Left cardiac atrium (tissue), 4 donors: ENCODE results near the gene MDM2. TPM values are rescaled to one million over a fixed set of nuclear protein-coding genes. Genes with fewer than 3 reads are reported as not detected.

Experiments
- ATAC-seq, 2 donors: fragments of 200-7000 bp; cut with Tn5 transposase; one replicate each; pipeline ENCODE4 v1.9.1; 2020; ENCODE audit warnings: mild to moderate bottlenecking in 2 of 2, moderate library complexity in 2 of 2
- DNase-seq: peaks from one replicate; pipeline ENCODE4 v3.0.0-alpha.2; 2020
- intact Hi-C, 2 donors: fragments of 100-400 bp; cut with DNase I; formaldehyde crosslinking; loops; one replicate each; pipeline versions ENCODE4 v1.14.1 to v1.15.1; 2022 to 2023
- total RNA-seq, 2 donors: library from RNA; stranded (reverse); fragmentation: NEBNext Ultra II Directional; extraction: Animal tissue kit (Norgen Biotek cat#: 25700); gene quantifications; one replicate each; pipeline ENCODE4 v1.2.1, GENCODE V29; 2021
- donor health status: DM: no; HTN: yes; CAD: no.
- donor health status: DM: no; HTN: yes; CAD: no; lungs with severe emphysema.
- donor health status: DM: yes; HTN: yes; CAD: no.
- donor health status: Dilated cardiomyopathy.

MDM2 gene
- total RNA-seq, 2 donors from 2014 or later = 42.4 to 59.8 TPM

- intact Hi-C loops = loop anchor here in 1 of 2 donors (5.0 kb wide), 1 partner anchor 207 kb away; no protein-coding TSS in a partner anchor
- ATAC-seq = peak in 1 of 2 donors; percentile 59
- no peak for DNase-seq
These were observed 57.6 kb downstream of the MDM2 start for GRCh38 chr12:68865399-68866164.

GRCh38 chr12:68866950-68867349 is 59.0 kb downstream of the MDM2 start:
- intact Hi-C loops = loop anchor here in 1 of 2 donors (5.0 kb wide), 1 partner anchor 205 kb away; no protein-coding TSS in a partner anchor
- ATAC-seq (no peak), DNase-seq (no peak)

- ATAC-seq = no peak
- DNase-seq = no peak
- intact Hi-C loops = loop anchor here in 1 of 2 donors (5.0 kb wide), 1 partner anchor 205 kb away; no protein-coding TSS in a partner anchor
These were observed 59.6 kb downstream of the MDM2 start for GRCh38 chr12:68867606-68868005.

DNA sequence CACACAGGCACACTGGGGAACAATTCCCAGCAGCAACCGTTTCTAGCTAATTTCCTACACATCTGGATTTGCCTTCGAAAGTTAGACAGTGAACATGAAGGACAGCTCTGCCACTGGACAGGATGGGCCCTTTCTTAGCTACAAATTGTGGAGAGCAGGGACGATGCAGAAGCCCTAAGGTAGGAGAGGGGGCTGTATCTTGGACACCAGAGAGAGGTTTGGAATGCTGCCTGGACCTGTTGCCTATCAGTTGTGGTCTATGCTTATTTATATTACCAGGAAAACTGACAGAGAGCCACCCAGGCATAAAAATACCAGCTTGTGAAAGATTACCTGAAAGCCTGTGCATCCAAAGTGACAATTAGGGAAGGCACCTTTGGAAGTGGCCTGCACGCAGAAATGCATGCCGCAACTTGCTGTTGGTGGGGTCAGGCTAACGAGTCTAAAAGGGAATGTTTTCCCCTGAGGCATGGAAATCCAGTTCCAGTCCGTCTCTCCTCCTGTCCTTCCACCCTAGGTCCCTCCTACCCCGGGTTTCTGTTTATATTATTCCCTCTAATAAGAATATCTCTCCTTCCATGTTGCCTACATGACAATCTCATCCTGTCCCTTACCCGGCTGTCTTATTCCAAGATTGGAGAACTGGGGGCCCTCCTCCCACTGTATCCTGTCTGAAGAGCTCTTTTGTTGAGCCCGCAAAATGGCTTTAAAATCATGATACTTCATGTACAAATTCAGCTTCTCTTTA is 60.2 kb downstream of the MDM2 start:
- ATAC-seq = no peak
- intact Hi-C loops = loop anchor here in 1 of 2 donors (5.0 kb wide), 1 partner anchor 204 kb away; no protein-coding TSS in a partner anchor
- no peak for DNase-seq

- no peak for DNase-seq
- intact Hi-C loops = no loop called here
- no peak for ATAC-seq
These were observed 62.0 kb downstream of the MDM2 start for GRCh38 chr12:68870011-68870410.

- ATAC-seq = no peak
- intact Hi-C loops = no loop called here
- no peak for DNase-seq
These were observed 62.5 kb downstream of the MDM2 start for GRCh38 chr12:68870443-68870842.

- DNase-seq (no peak), ATAC-seq (no peak)
- intact Hi-C loops = no loop called here
These were observed 63.4 kb downstream of the MDM2 start for GRCh38 chr12:68871396-68871795.

- intact Hi-C loops = no loop called here
- no peak for DNase-seq
- no peak for ATAC-seq
These were observed 63.9 kb downstream of the MDM2 start for GRCh38 chr12:68871921-68872320.

- ATAC-seq (no peak), DNase-seq (no peak)
- intact Hi-C loops = no loop called here
These were observed 65.3 kb downstream of the MDM2 start for GRCh38 chr12:68873316-68873715.

- intact Hi-C loops = no loop called here
- peak in 1 of 2 donors; percentile 57 for ATAC-seq
These were observed 68.5 kb downstream of the MDM2 start for GRCh38 chr12:68876461-68876860.

DNA sequence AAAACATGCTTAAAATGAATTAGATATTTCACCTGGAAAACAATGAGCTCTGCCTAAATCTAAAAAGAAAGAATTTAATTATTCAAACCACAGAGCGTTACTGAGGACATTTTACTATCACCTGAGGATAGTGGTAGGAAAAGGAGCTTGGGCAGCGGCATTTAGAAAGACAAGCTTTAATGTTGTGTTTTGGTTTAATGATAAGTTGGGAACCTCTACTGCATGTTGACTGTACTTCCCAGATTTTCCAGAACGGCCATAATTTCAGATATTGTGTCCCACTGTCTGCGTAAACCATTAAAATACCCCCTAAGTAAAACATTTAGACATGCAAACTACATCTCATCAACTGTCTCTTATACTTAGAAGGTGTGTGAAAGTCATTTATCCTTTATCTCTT is 69.6 kb downstream of the MDM2 start:
- DNase-seq (no peak), ATAC-seq (no peak)
- intact Hi-C loops = no loop called here

More at GRCh38 chr12:68876461-68876860, 68.5 kb downstream of the MDM2 start:
- DNase-seq = no peak

- intact Hi-C loops = no loop called here
- ATAC-seq (no peak), DNase-seq (no peak)
These were observed 70.3 kb downstream of the MDM2 start for GRCh38 chr12:68878283-68878682.

GRCh38 chr12:68878846-68879245 is 70.9 kb downstream of the MDM2 start:
- intact Hi-C loops = no loop called here
- DNase-seq (no peak), ATAC-seq (no peak)

- intact Hi-C loops = no loop called here
- DNase-seq (no peak), ATAC-seq (no peak)
These were observed 72.8 kb downstream of the MDM2 start for GRCh38 chr12:68880660-68881325.

DNA sequence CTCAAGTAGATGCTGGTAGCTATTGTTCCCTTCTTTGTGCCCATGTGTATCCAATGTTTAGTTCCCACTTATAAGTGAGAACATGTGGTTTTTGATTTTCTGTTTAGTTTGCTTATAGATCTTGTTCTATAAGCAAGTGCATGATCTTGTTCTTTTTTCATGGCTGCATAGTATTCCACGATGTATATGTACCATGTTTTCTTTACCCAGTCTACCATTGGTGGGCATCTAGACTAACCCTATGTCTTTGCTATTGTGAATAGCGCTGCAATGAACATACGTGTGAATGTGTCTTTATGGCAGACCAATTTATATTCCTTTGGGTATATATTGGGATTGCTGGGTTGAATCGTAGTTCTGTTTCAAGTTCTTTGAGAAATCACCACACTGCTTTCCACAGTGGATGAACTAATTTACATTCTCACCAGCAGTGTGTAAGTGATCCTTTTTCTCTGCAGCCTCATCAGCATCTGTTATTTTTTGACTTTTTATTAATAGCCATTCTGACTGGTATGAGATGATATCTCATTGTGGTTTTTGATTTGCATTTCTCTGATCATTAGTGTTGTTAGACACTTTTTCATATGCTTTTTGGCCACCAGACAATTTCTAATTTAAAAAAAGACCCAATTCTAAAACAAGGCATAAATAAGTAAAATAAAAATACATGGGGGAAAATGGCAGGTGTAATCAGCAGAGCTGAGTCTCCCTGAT is 74.4 kb downstream of the MDM2 start:
- ATAC-seq (no peak), DNase-seq (no peak)
- intact Hi-C loops = no loop called here

DNA sequence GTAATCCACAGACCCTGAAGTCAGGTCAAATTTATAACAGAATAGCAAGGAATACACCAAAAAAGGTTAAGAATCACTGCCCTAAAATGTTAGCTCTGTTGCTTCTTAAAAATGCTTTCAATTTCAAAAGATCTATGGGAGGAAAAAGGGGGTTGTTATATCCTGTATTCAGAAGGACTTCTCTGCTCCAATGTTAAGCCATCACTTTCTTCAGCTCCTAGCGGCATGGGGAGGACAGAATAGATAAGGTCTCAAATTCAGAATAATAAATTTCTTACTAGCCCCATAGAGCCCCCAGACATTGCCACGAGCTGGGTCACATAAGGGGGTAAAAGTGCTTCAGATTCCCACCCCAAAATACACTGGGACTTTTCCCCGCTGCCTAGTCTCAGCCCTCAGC is 75.2 kb downstream of the MDM2 start:
- DNase-seq = no peak
- ATAC-seq = no peak
- intact Hi-C loops = no loop called here

- intact Hi-C loops = no loop called here
- no peak for ATAC-seq
These were observed 76.3 kb downstream of the MDM2 start for GRCh38 chr12:68884251-68884650.

DNA sequence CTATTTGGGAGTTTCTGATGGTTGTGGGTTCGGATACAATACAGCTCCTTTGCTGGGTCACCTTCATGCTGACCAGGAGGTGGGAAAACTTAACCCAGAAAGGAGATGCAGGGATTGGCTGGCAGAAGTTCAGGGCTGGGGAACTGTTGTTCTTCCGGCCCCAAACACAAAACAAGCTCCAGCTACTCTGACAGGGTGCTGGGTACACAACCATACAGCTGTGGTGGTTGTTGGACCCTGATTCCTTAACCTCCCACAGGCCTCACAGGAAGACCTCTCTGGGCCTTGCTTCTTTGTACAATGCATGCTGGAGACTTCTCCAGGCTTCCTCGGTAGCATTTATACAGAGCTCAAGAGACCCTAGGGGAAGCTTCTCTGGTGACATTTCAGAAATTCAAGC is 77.4 kb downstream of the MDM2 start:
- DNase-seq = no peak
- no peak for ATAC-seq
- intact Hi-C loops = no loop called here

More at GRCh38 chr12:68884251-68884650, 76.3 kb downstream of the MDM2 start:
- no peak for DNase-seq
